DOHH2 (cell line): ENCODE measurements around the gene CEP63.
A peak's percentile ranks its signal among the peaks of the same experiment; 100 is the strongest.

Source experiments
- H3F3A ChIP-seq: fragments of 200-600 bp; sonication (generic), shearing (Covaris generic); 2 replicates; pipeline ENCODE4 v1.6.0; 2016; ENCODE audit warnings: antibody characterized with exemption, mild to moderate bottlenecking; ENCODE audit not compliant: control insufficient read depth, insufficient read depth
- H3K27ac ChIP-seq: fragments of 200-600 bp; sonication (generic); 2 replicates; pipeline ENCODE4 v1.5.1; 2014; ENCODE audit warnings: low read depth, mild to moderate bottlenecking, low read length, moderate library complexity
- H3K27me3 ChIP-seq: fragments of 200-600 bp; sonication (generic); 2 replicates; pipeline ENCODE4 v1.6.1; 2014; ENCODE audit warnings: mild to moderate bottlenecking, low read length, mixed read lengths; ENCODE audit not compliant: control insufficient read depth
- H3K36me3 ChIP-seq: fragments of 200-600 bp; sonication (generic); 2 replicates; pipeline ENCODE4 v1.6.1; 2014; ENCODE audit warnings: mild to moderate bottlenecking, low read length, moderate library complexity, mixed read lengths; ENCODE audit not compliant: control insufficient read depth
- H3K4me1 ChIP-seq: fragments of 200-600 bp; sonication (generic); 2 replicates; pipeline ENCODE4 v1.6.1; 2014; ENCODE audit warnings: mild to moderate bottlenecking, low read length, mixed read lengths; ENCODE audit not compliant: control insufficient read depth
- H3K4me2 ChIP-seq: fragments of 200-600 bp; sonication (generic); 2 replicates; pipeline ENCODE4 v1.6.0; 2014; ENCODE audit warnings: mild to moderate bottlenecking, low read length, moderate library complexity
- H3K4me3 ChIP-seq: fragments of 200-600 bp; sonication (generic); 2 replicates; pipeline ENCODE4 v1.5.1; 2014; ENCODE audit warnings: mild to moderate bottlenecking, low read length, mixed read lengths
- H3K79me2 ChIP-seq: fragments of 200-600 bp; sonication (generic); 2 replicates; pipeline ENCODE4 v1.6.1; 2014; ENCODE audit warnings: mild to moderate bottlenecking, low read length, mixed read lengths; ENCODE audit not compliant: control insufficient read depth
- H3K9me2 ChIP-seq: fragments of 200-600 bp; sonication (generic); replicated peaks from 2 replicates; pipeline ENCODE4 v1.6.1; 2014; ENCODE audit warnings: mild to moderate bottlenecking, low read length, mixed read lengths; ENCODE audit not compliant: control insufficient read depth
- H3K9me3 ChIP-seq: fragments of 200-600 bp; sonication (generic); 2 replicates; pipeline ENCODE4 v1.6.1; 2014; ENCODE audit warnings: antibody characterized with exemption, low read length, mixed read lengths; ENCODE audit not compliant: control insufficient read depth, insufficient read depth
- H4K20me1 ChIP-seq: fragments of 200-600 bp; sonication (generic); 2 replicates; pipeline ENCODE4 v1.6.0; 2014; ENCODE audit warnings: low read depth, mild to moderate bottlenecking, antibody characterized with exemption, low read length, moderate library complexity; ENCODE audit not compliant: control insufficient read depth, insufficient read depth
- EZH2phosphoT487 ChIP-seq: fragments of 200-600 bp; sonication (generic); IDR thresholded peaks from 2 replicates; pipeline ENCODE4 v1.6.1; 2017; ENCODE audit warnings: borderline replicate concordance, mild to moderate bottlenecking, antibody characterized with exemption, low read length, moderate library complexity, mixed read lengths
- TF ChIP-seq, protein P1 (sequence below): fragments of 200-600 bp; sonication (generic); IDR thresholded peaks from one replicate; pipeline ENCODE4 v1.5.1; 2014; ENCODE audit warnings: antibody characterized with exemption, mild to moderate bottlenecking, low read depth, low read length; ENCODE audit not compliant: poor library complexity, severe bottlenecking

CEP63 gene

DNA sequence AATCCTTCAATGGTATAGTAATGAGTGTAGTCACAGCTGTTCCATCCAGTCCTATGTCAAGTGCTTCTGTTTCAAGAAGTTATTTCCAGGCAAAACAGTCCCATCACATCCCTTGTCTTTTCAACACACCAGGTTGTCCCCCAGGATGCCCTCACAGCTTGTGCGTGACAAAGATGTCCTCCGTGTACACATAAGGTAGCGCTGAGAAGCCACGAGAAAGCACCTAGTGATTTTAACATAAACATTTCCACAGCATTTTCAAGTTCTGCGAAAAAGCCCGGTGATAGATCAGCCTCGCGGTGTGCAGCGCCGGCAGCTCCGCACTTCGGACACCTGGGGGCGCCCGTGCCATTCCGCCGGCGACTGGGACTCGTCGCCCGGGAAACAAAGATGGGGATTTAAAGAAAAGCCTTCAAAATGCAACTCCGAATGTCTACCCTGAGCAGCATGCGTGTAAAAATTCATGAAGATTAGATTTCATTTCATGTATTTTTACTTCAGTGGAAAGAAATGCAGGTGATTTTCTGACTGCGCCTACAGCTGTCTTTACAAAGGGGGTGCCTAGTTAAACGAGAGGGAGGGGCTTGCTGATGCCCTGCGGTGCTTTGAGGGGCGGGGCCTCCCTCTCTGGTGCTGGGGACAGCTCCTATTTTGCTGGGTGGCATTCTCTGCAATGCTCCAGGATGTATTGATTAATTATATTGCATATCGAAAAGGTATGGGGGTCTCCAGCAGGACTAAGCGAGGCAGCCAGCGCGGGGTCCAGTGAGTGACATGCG is 115.0 kb downstream of the CEP63 start:
- no peaks in the 10 kb centered on the region for H3K9me2 ChIP-seq
- peaks cover 12% of the 10 kb centered on the region for H3K4me1 ChIP-seq
- H3F3A ChIP-seq, result no peaks in the 10 kb centered on the region
- no peaks in the 10 kb centered on the region for H3K36me3 ChIP-seq
- H3K27me3 ChIP-seq, result peaks cover 4% of the 10 kb centered on the region; the same call in 1 of the 2 replicates
- H3K79me2 ChIP-seq, result no peaks in the 10 kb centered on the region
- H4K20me1 ChIP-seq, result no peaks in the 10 kb centered on the region
- TF ChIP-seq EZH2phosphoT487, result 0 out of 2 replicates have a peak, but pooled peaks have one; percentile 56
- TF ChIP-seq, protein P1, sequence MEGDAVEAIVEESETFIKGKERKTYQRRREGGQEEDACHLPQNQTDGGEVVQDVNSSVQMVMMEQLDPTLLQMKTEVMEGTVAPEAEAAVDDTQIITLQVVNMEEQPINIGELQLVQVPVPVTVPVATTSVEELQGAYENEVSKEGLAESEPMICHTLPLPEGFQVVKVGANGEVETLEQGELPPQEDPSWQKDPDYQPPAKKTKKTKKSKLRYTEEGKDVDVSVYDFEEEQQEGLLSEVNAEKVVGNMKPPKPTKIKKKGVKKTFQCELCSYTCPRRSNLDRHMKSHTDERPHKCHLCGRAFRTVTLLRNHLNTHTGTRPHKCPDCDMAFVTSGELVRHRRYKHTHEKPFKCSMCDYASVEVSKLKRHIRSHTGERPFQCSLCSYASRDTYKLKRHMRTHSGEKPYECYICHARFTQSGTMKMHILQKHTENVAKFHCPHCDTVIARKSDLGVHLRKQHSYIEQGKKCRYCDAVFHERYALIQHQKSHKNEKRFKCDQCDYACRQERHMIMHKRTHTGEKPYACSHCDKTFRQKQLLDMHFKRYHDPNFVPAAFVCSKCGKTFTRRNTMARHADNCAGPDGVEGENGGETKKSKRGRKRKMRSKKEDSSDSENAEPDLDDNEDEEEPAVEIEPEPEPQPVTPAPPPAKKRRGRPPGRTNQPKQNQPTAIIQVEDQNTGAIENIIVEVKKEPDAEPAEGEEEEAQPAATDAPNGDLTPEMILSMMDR, result peak; percentile 97
- H3K4me3 ChIP-seq, result peak overlapping the region; percentile 49
- H3K4me2 ChIP-seq, result peak overlapping the region; percentile 61
- no peaks in the 10 kb centered on the region for H3K9me3 ChIP-seq
- H3K27ac ChIP-seq, result no peak overlapping the region

DNA sequence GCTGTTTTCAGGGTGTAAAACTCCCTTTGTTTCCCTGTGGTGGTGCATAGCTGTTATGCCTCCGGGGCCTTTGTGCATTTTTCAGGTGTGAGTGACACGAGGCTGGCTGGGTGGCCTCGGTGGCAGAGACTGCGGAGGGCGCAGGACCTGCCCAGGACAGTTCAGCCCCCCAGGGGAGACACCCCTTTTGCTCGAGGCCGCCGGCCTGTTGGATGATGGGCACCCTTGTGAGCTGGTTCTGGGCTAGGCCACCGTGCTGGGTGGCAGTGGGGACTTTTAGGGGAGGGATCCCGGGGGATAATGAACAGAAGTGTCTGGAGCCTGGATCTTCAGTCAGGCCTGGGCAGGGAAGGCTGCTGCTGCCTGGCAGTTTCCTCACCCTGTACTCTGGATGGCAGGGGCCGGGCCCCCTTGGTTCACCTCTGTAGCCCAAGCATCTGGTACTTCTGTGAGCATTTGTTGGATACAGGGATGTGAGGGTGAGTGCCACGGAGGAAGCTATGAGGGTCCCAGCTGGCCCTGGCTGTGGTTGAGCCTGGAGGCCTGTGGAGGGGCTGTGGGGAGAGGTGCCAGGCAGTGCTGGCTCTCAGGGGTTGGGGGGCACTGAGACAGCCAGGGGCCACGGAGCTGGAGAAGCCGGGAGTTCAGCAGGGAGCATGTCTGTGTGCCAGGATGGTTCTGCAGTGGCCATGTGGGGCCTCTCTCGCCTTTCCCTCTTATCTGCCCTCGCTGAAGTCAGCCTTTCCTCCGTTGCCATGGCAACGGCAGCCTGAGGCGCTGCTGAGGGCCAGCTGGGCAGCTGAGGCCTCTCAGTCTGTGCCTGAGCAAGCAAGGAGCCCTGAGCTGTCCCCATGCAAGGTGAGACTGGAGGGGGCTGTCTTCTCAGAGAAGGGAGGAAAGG is 115.9 kb downstream of the CEP63 start:
- no peaks in the 10 kb centered on the region for H3K79me2 ChIP-seq
- no peaks in the 10 kb centered on the region for H3K36me3 ChIP-seq
- TF ChIP-seq EZH2phosphoT487, result no peak
- TF ChIP-seq, protein P1, result no peak
- H3K4me3 ChIP-seq, result no peak overlapping the region
- H3K4me1 ChIP-seq, result peaks cover 12% of the 10 kb centered on the region
- H3K27me3 ChIP-seq, result peaks cover 4% of the 10 kb centered on the region; the same call in 1 of the 2 replicates
- H3F3A ChIP-seq, result no peaks in the 10 kb centered on the region
- H3K27ac ChIP-seq, result no peak overlapping the region
- H4K20me1 ChIP-seq, result no peaks in the 10 kb centered on the region
- H3K9me3 ChIP-seq, result no peaks in the 10 kb centered on the region
- no peaks in the 10 kb centered on the region for H3K9me2 ChIP-seq
- no peak overlapping the region for H3K4me2 ChIP-seq

DNA sequence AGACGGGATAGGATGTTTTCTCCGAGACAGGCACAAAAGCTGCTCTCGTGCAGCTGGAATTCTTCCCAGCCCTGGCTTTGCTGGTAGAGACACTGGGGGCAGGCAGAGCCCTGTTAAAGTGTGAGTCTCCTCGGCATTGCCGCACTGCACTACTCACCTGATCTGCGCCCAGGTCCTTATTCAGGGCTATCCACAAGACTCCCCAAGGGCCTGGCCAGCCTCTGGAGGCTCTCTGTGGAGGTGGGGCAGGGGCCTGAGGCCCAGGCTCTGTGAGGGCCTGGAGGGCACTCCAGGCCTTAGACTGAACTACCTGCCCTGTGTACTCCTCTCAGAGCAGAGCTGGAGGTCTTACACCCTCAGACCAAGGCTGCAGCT is 116.6 kb downstream of the CEP63 start:
- TF ChIP-seq, protein P1, result no peak
- TF ChIP-seq EZH2phosphoT487, result no peak
- H3K4me1 ChIP-seq, result peaks cover 12% of the 10 kb centered on the region
- H3K36me3 ChIP-seq, result no peaks in the 10 kb centered on the region
- no peaks in the 10 kb centered on the region for H3K9me2 ChIP-seq
- no peak overlapping the region for H3K27ac ChIP-seq
- H3K4me2 ChIP-seq, result no peak overlapping the region
- no peaks in the 10 kb centered on the region for H3K79me2 ChIP-seq
- no peaks in the 10 kb centered on the region for H3F3A ChIP-seq
- H3K4me3 ChIP-seq, result no peak overlapping the region
- peaks cover 4% of the 10 kb centered on the region; the same call in 1 of the 2 replicates for H3K27me3 ChIP-seq
- H3K9me3 ChIP-seq, result no peaks in the 10 kb centered on the region
- no peaks in the 10 kb centered on the region for H4K20me1 ChIP-seq
